Osteoblast (primary cell): ENCODE measurements around the gene RAPGEF1. TPM values are rescaled to one million over a fixed set of nuclear protein-coding genes. Genes with fewer than 3 reads are reported as not detected.

ENCODE experiments used
- DNase-seq: peaks from one replicate; pipeline ENCODE4 v3.0.0; 2011; ENCODE audit warnings: low spot score, mixed read lengths; ENCODE audit not compliant: insufficient read length; ENCODE audit errors: missing footprints
- H2AFZ ChIP-seq: 2 replicates; pipeline ENCODE4 v1.6.0; 2011; ENCODE audit warnings: mild to moderate bottlenecking, low read length
- H3K27ac ChIP-seq: 2 replicates; pipeline ENCODE4 v1.5.1; 2011; ENCODE audit warnings: mild to moderate bottlenecking, low read depth, low read length, moderate library complexity
- H3K27me3 ChIP-seq: 2 replicates; pipeline ENCODE4 v1.6.0; 2012; ENCODE audit warnings: mild to moderate bottlenecking, control low read depth, inconsistent platforms, low read length, moderate library complexity; ENCODE audit not compliant: insufficient read depth
- H3K36me3 ChIP-seq: 2 replicates; pipeline ENCODE4 v1.5.1; 2011; ENCODE audit warnings: mild to moderate bottlenecking, low read length, control low read depth, moderate library complexity; ENCODE audit not compliant: insufficient read depth
- H3K4me1 ChIP-seq: 2 replicates; pipeline ENCODE4 v1.5.1; 2011; ENCODE audit warnings: mild to moderate bottlenecking, low read length, control low read depth, moderate library complexity; ENCODE audit not compliant: insufficient read depth
- H3K4me2 ChIP-seq: 2 replicates; pipeline ENCODE4 v1.6.0; 2011; ENCODE audit warnings: mild to moderate bottlenecking, low read length; ENCODE audit not compliant: insufficient read depth
- H3K4me3 ChIP-seq: fragments of 200-600 bp; sonication (generic); 3 replicates; pipeline ENCODE4 v1.5.1; 2012; ENCODE audit warnings: mild to moderate bottlenecking, low read length, inconsistent platforms; ENCODE audit not compliant: insufficient read depth
- H3K79me2 ChIP-seq: 2 replicates; pipeline ENCODE4 v1.6.0; 2012; ENCODE audit warnings: mild to moderate bottlenecking, low read length, control low read depth, inconsistent platforms; ENCODE audit not compliant: insufficient read depth
- H3K9me3 ChIP-seq: 2 replicates; pipeline ENCODE4 v1.5.1; 2011; ENCODE audit warnings: low read depth, low read length, control low read depth
- H4K20me1 ChIP-seq: 2 replicates; pipeline ENCODE4 v1.6.0; 2012; ENCODE audit warnings: mild to moderate bottlenecking, low read length, control low read depth; ENCODE audit not compliant: insufficient read depth
- CTCF ChIP-seq: IDR thresholded peaks from 2 replicates; pipeline ENCODE4 v1.5.1; 2011; ENCODE audit warnings: mild to moderate bottlenecking, low read depth, low read length, moderate library complexity; ENCODE audit errors: extremely low read depth
- total RNA-seq: library from RNA; depleted of rRNA; stranded (reverse); fragments of >200 nt; gene quantifications from 2 replicates; pipeline ENCODE4 v1.2.3, GENCODE V29; 2012

The RAPGEF1 gene
- total RNA-seq, 1 donor = 34.7 TPM

- Histone ChIP-seq H3K4me3 (no peak overlapping the region), H3K27me3 (no peaks in the 10 kb centered on the region), H3K27ac (no peak overlapping the region), H3K9me3 (no peaks in the 10 kb centered on the region), H3K4me2 (no peak overlapping the region), H3K79me2 (no peaks in the 10 kb centered on the region), H2AFZ (no peak overlapping the region), H3K36me3 (peaks cover 21% of the 10 kb centered on the region), H4K20me1 (no peaks in the 10 kb centered on the region), H3K4me1 (no peaks in the 10 kb centered on the region)
- peak; percentile 32 for DNase-seq
- no peak for TF ChIP-seq CTCF
Observed at GRCh38 chr9:131588396-131588795, 151.5 kb downstream of the RAPGEF1 start.

GRCh38 chr9:131587906-131588305, 152.0 kb downstream of the RAPGEF1 start:
- Histone ChIP-seq H2AFZ (no peak overlapping the region), H3K36me3 (peaks cover 21% of the 10 kb centered on the region), H3K4me1 (no peaks in the 10 kb centered on the region), H3K27ac (no peak overlapping the region), H3K79me2 (no peaks in the 10 kb centered on the region), H3K27me3 (no peaks in the 10 kb centered on the region), H4K20me1 (no peaks in the 10 kb centered on the region), H3K9me3 (no peaks in the 10 kb centered on the region), H3K4me2 (no peak overlapping the region), H3K4me3 (no peak overlapping the region)
- TF ChIP-seq CTCF = no peak
- DNase-seq = peak; percentile 55

- DNase-seq = peak; percentile 19
- H3K9me3 ChIP-seq = no peaks in the 10 kb centered on the region
- H3K4me1 ChIP-seq = no peaks in the 10 kb centered on the region
- no peaks in the 10 kb centered on the region for H4K20me1 ChIP-seq
- no peak overlapping the region for H3K4me2 ChIP-seq
- H3K79me2 ChIP-seq = no peaks in the 10 kb centered on the region
- no peak overlapping the region for H3K27ac ChIP-seq
- no peaks in the 10 kb centered on the region for H3K27me3 ChIP-seq
- H2AFZ ChIP-seq = no peak overlapping the region
- TF ChIP-seq CTCF = no peak
- peaks cover 21% of the 10 kb centered on the region for H3K36me3 ChIP-seq
- H3K4me3 ChIP-seq = no peak overlapping the region
Observed at GRCh38 chr9:131587331-131587730, 152.5 kb downstream of the RAPGEF1 start.

- Histone ChIP-seq H3K27ac (no peak overlapping the region), H3K79me2 (no peaks in the 10 kb centered on the region), H3K4me2 (no peak overlapping the region), H3K4me3 (no peak overlapping the region), H3K27me3 (no peaks in the 10 kb centered on the region), H4K20me1 (no peaks in the 10 kb centered on the region), H3K4me1 (no peaks in the 10 kb centered on the region), H2AFZ (no peak overlapping the region), H3K36me3 (peaks cover 27% of the 10 kb centered on the region), H3K9me3 (no peaks in the 10 kb centered on the region)
- DNase-seq = peak; percentile 50
- TF ChIP-seq CTCF = no peak
Observed at GRCh38 chr9:131585375-131585774, 154.5 kb downstream of the RAPGEF1 start.
